GM19468 (cell line): ENCODE data around the gene LIPJ.

Source experiments
- ATAC-seq: cut with Tn5 transposase; IDR thresholded peaks from one replicate; pipeline ENCODE4 v1.9.1; 2021; ENCODE audit warnings: mild to moderate bottlenecking, moderate library complexity, moderate number of reproducible peaks; ENCODE audit not compliant: unreplicated experiment; ENCODE audit errors: extremely low read depth

The LIPJ gene

DNA sequence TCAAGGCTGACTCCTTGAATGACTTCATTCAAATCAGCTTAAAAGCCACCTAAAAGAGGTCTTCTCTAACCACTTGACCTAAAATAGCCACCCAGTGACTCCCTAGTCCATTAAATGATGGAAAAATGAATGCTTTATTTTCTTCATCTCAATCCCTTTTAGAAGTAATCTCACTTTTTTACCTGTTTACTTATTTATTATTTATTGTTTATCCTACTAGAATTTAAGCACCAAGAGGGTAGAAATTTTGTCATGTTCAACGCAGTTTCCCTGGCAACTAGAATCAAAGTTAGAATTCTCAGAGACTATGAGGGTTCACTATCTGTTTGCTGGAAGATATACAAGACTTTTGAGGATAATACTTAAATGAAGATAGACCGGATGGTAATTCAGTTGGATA, at the start of gene LIPJ:
Gene LIPJ, plus strand, starts transcription at position 301 of the 400 bp plus-strand sequence. CDS start 3,926 bp downstream, outside the sequence.
- ATAC-seq, result no peak

GRCh38 chr10:88537322-88537721, 49.2 kb upstream of the LIPJ start:
- ATAC-seq, result no peak

DNA sequence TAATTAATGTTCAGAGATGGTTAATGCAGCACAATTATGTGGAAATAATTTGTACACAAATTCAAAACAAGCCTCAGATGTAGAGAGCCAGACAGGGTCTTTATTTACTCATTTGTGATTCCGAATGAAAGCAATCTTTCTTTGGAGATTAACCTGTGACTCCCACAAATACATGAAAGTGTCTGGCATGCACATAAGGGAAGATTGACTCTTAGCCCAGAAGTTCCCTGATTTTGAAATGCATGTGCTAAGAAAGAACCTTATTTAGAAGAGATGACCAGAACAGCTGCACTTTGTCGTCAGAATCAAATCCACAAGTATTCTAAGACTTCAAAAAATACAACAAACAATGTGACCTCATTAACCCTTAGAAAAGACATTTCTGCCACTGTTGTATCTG, 48.5 kb upstream of the LIPJ start:
- no peak for ATAC-seq

- no peak for ATAC-seq
These were observed 46.2 kb upstream of the LIPJ start for GRCh38 chr10:88540351-88540750.

- no peak for ATAC-seq
These were observed 45.4 kb upstream of the LIPJ start for GRCh38 chr10:88541116-88541626.

DNA sequence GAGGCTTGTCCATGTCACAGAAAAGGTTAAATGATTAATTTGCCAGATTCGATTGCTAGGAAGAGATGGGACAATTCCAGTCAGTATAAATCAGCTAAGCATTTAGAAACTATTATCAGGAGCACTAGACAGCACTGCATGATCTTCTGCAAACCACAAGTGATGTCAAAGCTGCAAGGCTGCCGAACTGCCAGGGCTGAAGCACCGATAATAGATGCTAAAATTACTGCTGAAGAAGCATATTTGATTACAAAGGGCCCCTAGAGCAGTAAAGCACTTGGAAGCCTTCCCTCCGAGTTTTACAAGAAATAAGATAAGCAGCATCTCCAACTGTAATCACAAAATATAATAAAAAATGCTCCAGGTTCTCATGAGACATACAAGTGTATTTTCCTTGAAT, 44.0 kb upstream of the LIPJ start:
- no peak for ATAC-seq

DNA sequence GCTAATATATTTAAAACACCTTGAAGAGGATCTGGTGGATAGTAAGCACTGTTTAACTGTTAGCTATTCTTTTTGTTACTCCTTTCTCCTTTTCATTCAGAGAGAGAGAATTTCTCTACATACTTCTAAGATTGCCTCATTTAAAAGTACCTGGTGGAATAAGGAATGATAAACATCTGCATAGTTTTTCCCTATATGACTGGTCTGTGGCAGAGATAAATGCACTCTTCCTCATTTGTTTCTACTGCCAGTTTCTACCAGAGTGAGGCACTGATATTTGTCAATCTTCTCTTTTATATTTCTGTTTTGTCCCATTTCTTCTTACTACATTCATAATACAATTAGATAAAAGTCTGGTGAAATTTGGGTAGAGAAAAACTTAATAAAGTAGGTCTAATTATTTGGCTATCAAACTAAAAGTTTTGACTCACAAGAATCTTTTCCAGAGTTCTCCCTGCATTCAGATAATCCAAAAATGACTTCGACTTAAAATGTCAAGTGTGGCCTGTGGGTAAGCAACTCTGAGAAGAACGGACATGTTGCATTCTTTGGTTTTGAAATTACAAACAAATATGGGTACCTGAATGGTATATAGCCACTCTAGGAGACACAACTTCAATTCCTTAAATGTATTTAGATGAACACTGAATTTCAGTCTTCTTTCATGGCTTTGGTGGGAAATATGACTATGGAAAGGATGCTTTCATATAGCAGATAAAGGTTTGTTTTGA, 42.3 kb upstream of the LIPJ start:
- ATAC-seq, result no peak

- ATAC-seq, result no peak
These were observed 41.2 kb upstream of the LIPJ start for GRCh38 chr10:88545359-88545758.

GRCh38 chr10:88546497-88546896, 40.1 kb upstream of the LIPJ start:
- no peak for ATAC-seq

GRCh38 chr10:88551246-88551645, 35.3 kb upstream of the LIPJ start:
- ATAC-seq, result no peak

DNA sequence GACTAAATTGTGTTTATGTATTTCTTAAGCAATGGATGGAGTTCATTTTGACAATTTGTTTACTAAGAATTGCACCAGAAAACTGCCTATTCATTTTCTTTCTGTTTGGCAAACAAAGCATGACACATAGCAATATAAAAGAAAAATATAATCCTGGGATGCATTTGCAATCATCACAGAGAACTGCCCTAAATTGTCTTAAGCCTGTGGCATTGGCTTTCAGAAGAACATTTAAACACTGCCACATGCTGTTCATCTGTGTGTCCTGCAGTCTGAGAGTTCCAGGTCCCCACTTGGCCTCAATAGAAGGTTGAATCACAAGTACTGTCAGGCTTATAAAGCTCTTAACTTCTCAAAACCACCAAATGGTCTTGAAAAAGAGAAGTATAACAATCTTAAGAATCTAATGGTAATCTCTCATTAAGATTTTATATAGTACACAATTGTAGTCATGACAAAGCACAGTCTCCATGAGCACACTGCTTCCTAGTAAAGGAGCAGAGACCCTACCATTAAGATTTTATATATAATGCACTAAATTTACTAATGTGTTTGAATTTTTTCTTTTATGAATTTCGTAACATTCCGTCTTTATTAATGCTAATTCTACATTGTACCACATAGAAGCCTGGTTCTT, 33.3 kb upstream of the LIPJ start:
- ATAC-seq, result no peak

- no peak for ATAC-seq
These were observed 31.2 kb upstream of the LIPJ start for GRCh38 chr10:88555190-88555908.

- no peak for ATAC-seq
These were observed 29.3 kb upstream of the LIPJ start for GRCh38 chr10:88557256-88557655.

GRCh38 chr10:88557658-88558057, 28.9 kb upstream of the LIPJ start:
- no peak for ATAC-seq

- no peak for ATAC-seq
These were observed 24.4 kb upstream of the LIPJ start for GRCh38 chr10:88562152-88562551.

GRCh38 chr10:88565072-88565471, 21.5 kb upstream of the LIPJ start:
- no peak for ATAC-seq

DNA sequence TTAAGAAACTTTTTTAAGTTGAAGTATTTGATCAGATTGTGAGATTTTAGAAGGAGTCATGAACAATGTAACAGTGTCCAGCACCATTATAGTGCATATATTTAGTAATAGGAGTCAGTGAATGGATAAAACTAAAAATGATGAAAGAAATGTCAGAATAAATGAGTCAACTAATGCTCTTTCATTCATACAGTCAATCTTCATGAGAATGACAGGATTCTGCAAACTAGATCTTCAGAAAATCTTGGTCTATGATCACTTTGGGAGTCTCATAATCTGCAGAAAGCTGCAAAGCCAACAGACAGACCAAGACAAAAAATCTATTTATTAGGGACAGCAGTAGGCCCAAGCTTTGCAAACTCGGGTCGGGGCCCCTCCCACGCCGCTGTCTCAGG, 4.2 kb upstream of the LIPJ start:
- ATAC-seq, result no peak

DNA sequence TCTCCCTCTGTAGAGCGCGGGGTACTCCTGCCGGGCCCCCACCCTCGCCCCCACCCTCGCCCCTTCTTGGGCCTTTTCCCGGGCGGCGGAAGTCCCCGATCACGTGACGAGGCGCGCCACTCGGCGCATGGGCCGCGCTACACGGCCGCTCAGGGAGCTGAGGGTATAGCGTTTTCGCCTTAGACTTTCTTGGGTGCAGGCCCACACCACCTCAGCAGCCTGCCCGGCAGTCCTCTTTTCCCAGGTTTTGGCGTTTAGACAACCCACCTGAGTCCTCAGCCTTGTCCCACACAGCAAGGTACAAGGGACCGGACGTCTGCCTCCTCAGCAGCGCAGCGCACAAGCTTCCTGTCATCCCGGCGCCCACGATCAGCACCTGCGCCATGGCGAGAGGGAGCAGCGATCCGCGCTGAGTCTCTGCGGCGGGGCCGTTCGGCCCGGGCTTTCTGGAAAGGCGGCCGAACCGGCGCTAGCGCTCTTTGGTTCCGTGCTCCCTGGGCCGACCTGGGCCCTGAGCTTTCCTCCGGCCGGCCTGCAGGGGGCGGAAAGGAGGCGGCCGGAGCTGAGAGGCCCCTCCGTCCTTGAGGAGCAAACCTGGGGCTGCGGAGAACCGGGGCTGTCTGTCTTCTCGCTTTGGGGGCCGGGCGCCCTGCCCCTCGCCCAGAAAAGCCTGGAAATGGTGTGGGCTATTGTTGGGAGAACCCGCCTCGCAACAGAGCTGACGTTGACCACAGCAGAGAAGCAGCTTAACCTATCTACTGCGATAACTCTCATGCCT, 3.6 kb upstream of the LIPJ start, which contains the start of gene RNLS:
Gene RNLS, minus strand, starts transcription at position 513 of the 778 bp plus-strand sequence.
- peak; percentile 38 for ATAC-seq

GRCh38 chr10:88583584-88583957, 3.0 kb upstream of the LIPJ start:
- ATAC-seq, result no peak

DNA sequence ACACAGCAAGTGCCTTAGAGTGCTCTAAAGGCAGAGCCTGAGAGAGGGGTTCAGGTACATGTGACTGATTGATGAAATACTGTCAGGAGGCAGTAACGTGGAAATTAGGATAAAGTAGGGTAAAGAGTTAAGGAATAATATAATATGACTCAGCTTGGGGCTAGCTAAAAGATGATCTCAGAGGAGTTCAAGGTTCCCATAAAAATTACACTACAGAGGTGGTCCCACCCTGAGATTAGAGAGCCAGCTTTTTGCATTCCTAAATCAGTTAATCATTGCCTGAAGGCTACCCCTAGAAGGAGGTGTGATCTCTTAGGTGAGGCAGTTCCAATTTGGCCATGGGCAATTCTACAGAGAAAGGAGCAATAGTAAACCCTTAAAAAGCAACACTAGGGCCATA, 5.8 kb downstream of the LIPJ start:
- ATAC-seq, result no peak
